Measurements from ENCODE around the gene CDRT4. TPM values are rescaled to one million over a fixed set of nuclear protein-coding genes. Genes with fewer than 3 reads are reported as not detected.

Gene CDRT4
- total and polyA plus RNA-seq, 10 of the 15 experiments (the other 5 are each of a cell fraction or from before 2014, with no cell fraction given) = 0.11 to 1.3 (median 0.51) TPM; not detected in 3

DNA sequence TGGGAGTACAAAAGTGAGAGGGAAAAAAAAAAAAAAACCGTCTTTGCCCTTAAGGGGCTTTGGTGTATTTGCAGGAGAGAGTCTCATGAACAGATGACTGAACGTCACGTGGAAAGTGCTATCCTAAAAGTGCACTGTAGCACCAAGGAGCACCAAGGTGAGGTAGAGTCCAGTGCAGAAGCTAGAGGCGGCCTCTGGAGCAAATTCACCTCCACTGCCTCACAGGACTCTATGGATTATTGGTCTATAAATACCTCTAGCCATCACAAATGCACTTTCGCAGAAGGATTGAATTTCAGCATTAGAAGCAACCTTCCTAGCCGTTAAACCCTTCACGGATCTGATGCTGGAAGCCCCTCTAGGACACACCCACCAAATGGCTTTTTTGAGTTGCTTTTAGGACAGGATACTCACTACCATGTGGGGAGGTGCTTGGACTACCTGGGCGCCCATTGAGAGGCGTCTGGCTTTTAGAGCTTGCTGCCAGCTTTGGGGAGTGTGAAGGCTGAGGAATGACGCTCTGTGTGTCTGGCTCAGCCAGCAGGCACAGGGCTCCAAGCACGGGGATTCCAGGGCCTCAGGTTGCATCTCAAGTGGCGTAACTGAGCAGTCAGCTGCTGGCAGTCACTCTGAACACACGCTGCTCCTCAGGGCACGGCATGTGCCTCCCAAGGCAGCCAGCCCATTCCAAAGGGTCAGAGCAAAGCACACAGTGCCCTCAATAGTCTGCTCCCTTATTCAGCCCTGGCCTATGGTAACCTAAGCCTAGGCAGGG lies 52.7 kb downstream of the CDRT4 start:
- H3K4me3 ChIP-seq = no peak overlapping the region
- ATAC-seq = no peak
- H4K20me1 ChIP-seq (ENCODE audit: control insufficient read depth, insufficient read depth) = no peaks in the 10 kb centered on the region
- H3K27ac ChIP-seq (ENCODE audit: control insufficient read depth, insufficient read depth) = no peak overlapping the region
- WGBS (ENCODE audit: insufficient coverage, insufficient replicate concordance, low lambda C conversion rate, missing lambda C conversion rate) = 8% methylated on average over 14 of the region's 14 CpGs
- ChIA-PET RAD21 (ENCODE audit: unreplicated experiment) (no interaction called here), SMC1A (ENCODE audit: uncharacterized antibody, unreplicated experiment) (no interaction called here), POLR2A (no interaction called here), CTCF (no interaction called here)
- H3K4me1 ChIP-seq (ENCODE audit: control insufficient read depth, insufficient read depth, low read length) = no peaks in the 10 kb centered on the region
- H3K9me3 ChIP-seq (replicated peaks; ENCODE audit: control insufficient read depth, insufficient read depth, low read length) = no peaks in the 10 kb centered on the region
- H3K4me2 ChIP-seq (ENCODE audit: control insufficient read depth, insufficient read depth) = no peak overlapping the region
- no peak overlapping the region for H2AFZ ChIP-seq (ENCODE audit: control insufficient read depth, low read depth, low read length)
- intact Hi-C loops (cut with micrococcal nuclease; ENCODE audit: unreplicated experiment) (no loop called here), in situ Hi-C loops (cut with MboI) (no loop called here)
- BruUV-seq (replicated peaks) = no TSS peak
- DNase-seq (ENCODE audit: low read depth, low spot score) = no peak
- H3K9ac ChIP-seq (ENCODE audit: control insufficient read depth, insufficient read depth, low read length) = no peak overlapping the region
- no peaks in the 10 kb centered on the region for H3K27me3 ChIP-seq (replicated peaks in 1 of 2; ENCODE audit: control insufficient read depth in 2 of 2, insufficient read depth in 2 of 2, low read length in 1 of 2)
- no peak for FAIRE-seq
- H3K36me3 ChIP-seq (ENCODE audit: control insufficient read depth in 2 of 2, insufficient read depth in 2 of 2, low read length in 1 of 2) = no peaks in the 10 kb centered on the region
- H3K79me2 ChIP-seq (ENCODE audit: control insufficient read depth, insufficient read depth, low read length) = no peaks in the 10 kb centered on the region
- TF ChIP-seq JUNB (IDR thresholded peaks at IDR 0.05) (no peak), GATAD2B (conservative IDR thresholded peaks at IDR 0.05; ENCODE audit: low read depth) (no peak), HDAC6 (IDR thresholded peaks at IDR 0.05; ENCODE audit: unreplicated experiment) (no peak), GABPA (IDR thresholded peaks at IDR 0.05; ENCODE audit: low read depth) (no peak), TCF3 (IDR thresholded peaks at IDR 0.05; ENCODE audit: borderline replicate concordance, insufficient read depth, low read depth, low read length) (no peak), SMARCA5 (IDR thresholded peaks at IDR 0.05) (no peak), FOXM1 (IDR thresholded peaks at IDR 0.05; ENCODE audit: low read depth, low read length) (no peak), SRF (IDR thresholded peaks at IDR 0.05; ENCODE audit: low read depth in 2 of 2, low read length in 2 of 2) (no peak), HCFC1 (IDR thresholded peaks at IDR 0.05; ENCODE audit: low read length) (no peak), MTA2 (IDR thresholded peaks at IDR 0.05; ENCODE audit: low read depth) (no peak), STAT3 (IDR thresholded peaks at IDR 0.05; ENCODE audit: low read depth, low read length) (no peak), SMC3 (IDR thresholded peaks at IDR 0.05; ENCODE audit: borderline replicate concordance, low read length) (no peak), SMAD5 (IDR thresholded peaks at IDR 0.05; ENCODE audit: low read depth) (no peak)
- TF ChIP-seq, protein P1, sequence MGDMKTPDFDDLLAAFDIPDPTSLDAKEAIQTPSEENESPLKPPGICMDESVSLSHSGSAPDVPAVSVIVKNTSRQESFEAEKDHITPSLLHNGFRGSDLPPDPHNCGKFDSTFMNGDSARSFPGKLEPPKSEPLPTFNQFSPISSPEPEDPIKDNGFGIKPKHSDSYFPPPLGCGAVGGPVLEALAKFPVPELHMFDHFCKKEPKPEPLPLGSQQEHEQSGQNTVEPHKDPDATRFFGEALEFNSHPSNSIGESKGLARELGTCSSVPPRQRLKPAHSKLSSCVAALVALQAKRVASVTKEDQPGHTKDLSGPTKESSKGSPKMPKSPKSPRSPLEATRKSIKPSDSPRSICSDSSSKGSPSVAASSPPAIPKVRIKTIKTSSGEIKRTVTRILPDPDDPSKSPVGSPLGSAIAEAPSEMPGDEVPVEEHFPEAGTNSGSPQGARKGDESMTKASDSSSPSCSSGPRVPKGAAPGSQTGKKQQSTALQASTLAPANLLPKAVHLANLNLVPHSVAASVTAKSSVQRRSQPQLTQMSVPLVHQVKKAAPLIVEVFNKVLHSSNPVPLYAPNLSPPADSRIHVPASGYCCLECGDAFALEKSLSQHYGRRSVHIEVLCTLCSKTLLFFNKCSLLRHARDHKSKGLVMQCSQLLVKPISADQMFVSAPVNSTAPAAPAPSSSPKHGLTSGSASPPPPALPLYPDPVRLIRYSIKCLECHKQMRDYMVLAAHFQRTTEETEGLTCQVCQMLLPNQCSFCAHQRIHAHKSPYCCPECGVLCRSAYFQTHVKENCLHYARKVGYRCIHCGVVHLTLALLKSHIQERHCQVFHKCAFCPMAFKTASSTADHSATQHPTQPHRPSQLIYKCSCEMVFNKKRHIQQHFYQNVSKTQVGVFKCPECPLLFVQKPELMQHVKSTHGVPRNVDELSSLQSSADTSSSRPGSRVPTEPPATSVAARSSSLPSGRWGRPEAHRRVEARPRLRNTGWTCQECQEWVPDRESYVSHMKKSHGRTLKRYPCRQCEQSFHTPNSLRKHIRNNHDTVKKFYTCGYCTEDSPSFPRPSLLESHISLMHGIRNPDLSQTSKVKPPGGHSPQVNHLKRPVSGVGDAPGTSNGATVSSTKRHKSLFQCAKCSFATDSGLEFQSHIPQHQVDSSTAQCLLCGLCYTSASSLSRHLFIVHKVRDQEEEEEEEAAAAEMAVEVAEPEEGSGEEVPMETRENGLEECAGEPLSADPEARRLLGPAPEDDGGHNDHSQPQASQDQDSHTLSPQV (IDR thresholded peaks at IDR 0.05) = no peak
- TF ChIP-seq, protein P2, sequence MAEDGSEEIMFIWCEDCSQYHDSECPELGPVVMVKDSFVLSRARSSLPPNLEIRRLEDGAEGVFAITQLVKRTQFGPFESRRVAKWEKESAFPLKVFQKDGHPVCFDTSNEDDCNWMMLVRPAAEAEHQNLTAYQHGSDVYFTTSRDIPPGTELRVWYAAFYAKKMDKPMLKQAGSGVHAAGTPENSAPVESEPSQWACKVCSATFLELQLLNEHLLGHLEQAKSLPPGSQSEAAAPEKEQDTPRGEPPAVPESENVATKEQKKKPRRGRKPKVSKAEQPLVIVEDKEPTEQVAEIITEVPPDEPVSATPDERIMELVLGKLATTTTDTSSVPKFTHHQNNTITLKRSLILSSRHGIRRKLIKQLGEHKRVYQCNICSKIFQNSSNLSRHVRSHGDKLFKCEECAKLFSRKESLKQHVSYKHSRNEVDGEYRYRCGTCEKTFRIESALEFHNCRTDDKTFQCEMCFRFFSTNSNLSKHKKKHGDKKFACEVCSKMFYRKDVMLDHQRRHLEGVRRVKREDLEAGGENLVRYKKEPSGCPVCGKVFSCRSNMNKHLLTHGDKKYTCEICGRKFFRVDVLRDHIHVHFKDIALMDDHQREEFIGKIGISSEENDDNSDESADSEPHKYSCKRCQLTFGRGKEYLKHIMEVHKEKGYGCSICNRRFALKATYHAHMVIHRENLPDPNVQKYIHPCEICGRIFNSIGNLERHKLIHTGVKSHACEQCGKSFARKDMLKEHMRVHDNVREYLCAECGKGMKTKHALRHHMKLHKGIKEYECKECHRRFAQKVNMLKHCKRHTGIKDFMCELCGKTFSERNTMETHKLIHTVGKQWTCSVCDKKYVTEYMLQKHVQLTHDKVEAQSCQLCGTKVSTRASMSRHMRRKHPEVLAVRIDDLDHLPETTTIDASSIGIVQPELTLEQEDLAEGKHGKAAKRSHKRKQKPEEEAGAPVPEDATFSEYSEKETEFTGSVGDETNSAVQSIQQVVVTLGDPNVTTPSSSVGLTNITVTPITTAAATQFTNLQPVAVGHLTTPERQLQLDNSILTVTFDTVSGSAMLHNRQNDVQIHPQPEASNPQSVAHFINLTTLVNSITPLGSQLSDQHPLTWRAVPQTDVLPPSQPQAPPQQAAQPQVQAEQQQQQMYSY (CRISPR knock-in tag; IDR thresholded peaks at IDR 0.05) = no peak
- TF ChIP-seq, protein P3, sequence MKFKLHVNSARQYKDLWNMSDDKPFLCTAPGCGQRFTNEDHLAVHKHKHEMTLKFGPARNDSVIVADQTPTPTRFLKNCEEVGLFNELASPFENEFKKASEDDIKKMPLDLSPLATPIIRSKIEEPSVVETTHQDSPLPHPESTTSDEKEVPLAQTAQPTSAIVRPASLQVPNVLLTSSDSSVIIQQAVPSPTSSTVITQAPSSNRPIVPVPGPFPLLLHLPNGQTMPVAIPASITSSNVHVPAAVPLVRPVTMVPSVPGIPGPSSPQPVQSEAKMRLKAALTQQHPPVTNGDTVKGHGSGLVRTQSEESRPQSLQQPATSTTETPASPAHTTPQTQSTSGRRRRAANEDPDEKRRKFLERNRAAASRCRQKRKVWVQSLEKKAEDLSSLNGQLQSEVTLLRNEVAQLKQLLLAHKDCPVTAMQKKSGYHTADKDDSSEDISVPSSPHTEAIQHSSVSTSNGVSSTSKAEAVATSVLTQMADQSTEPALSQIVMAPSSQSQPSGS (IDR thresholded peaks at IDR 0.05; ENCODE audit: low read length) = no peak
